Muscle layer of colon (tissue), 2 donors: ENCODE measurements around the gene ANKS1B.

Source experiments
- H3K27ac ChIP-seq: one replicate; pipeline ENCODE4 v1.7.0; 2013; ENCODE audit warnings: low read depth, mild to moderate bottlenecking, low read length, moderate library complexity
- H3K27me3 ChIP-seq, 2 donors: one replicate each; pipeline ENCODE4 v1.7.0; 2013; ENCODE audit warnings: low read length in 2 of 2, mild to moderate bottlenecking in 2 of 2; ENCODE audit not compliant: insufficient read depth in 2 of 2, control insufficient read depth in 1 of 2
- H3K36me3 ChIP-seq: one replicate; pipeline ENCODE4 v1.7.0; 2013; ENCODE audit warnings: mild to moderate bottlenecking, low read length; ENCODE audit not compliant: insufficient read depth
- H3K4me1 ChIP-seq: one replicate; pipeline ENCODE4 v1.7.0; 2013; ENCODE audit warnings: mild to moderate bottlenecking, low read length; ENCODE audit not compliant: insufficient read depth
- H3K4me3 ChIP-seq, 2 donors: one replicate each; pipeline ENCODE4 v1.7.0; 2013; ENCODE audit warnings: low read length in 2 of 2, low read depth in 1 of 2, mild to moderate bottlenecking in 1 of 2, moderate library complexity in 1 of 2
- H3K9ac ChIP-seq: one replicate; pipeline ENCODE4 v1.7.0; 2013; ENCODE audit warnings: low read length
- H3K9me3 ChIP-seq: one replicate; pipeline ENCODE4 v1.7.0; 2013; ENCODE audit warnings: mild to moderate bottlenecking, low read length
- donor health status: abdominal sarcoma.
- donor health status: Adenocarcinoma of cecum.

ANKS1B gene

DNA sequence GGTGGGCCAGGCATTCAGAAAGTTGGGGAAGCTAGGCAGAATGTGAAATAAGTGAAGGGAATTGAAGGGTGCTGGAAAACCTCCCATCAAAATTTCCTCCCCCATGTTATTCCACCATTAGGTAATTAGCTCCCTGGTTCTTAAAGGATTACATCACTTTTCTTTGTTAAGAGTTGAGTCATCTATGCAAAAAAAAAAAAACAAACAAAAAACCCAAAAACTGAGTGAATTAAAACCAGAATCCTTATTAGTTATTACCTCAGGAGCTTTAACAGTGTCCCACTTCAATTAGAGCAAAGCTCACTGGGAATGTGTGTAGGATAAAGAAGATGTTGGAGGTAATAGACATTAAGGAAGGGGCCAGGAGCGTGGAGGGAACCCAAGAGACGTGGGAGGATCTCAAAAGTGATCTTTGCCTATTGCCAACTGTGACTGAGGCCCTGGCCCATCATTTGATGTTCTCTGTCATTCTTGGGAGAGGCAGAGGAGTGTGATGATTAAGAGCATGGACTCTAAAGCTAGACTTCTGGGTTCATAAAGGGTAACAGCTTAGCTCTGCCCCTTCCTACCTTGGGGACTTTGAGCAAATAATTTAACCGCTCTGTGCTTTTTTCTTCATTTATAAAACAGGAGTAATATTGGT is 975.0 kb downstream of the ANKS1B start:
- Histone ChIP-seq H3K27me3 (no peaks in the 10 kb centered on the region), H3K4me3 (no peak overlapping the region), H3K4me1 (no peaks in the 10 kb centered on the region), H3K9ac (no peak overlapping the region), H3K9me3 (no peaks in the 10 kb centered on the region), H3K36me3 (no peaks in the 10 kb centered on the region), H3K27ac (no peak overlapping the region)

GRCh38 chr12:99005601-99006000 is 979.1 kb downstream of the ANKS1B start:
- no peak overlapping the region for H3K4me3 ChIP-seq
- no peaks in the 10 kb centered on the region for H3K36me3 ChIP-seq
- H3K27ac ChIP-seq: no peak overlapping the region

DNA sequence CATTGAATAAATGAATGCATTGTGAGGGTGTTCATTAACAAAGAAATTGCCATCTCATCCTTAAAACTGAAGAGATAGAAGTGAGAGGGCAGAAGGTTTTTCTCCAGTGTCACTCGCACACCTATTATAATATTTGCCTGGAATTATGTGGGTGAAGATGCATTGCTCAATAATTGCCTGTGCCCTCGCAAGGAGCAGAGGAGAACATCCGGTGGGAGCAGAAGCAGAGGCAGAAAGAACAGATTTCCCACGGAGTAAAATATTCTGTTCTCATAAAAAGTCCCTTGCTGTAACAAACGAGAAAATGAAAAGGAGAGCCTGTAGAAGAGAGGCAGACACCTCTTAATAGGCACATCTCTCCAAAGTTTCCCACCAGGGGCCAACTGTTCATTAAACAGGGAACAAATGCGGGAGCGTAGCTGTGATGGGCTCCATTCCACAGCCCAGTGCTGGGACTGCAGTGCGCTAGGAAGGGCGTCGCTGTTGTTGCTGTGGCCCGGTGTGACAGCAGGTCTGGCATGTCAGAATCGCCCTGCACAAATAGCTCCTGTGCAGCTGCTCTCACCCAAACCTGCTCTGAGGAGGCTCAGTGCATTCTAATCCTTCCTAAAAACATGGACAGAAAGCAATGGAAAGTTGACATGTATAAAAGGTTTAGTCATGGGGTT is 979.8 kb downstream of the ANKS1B start:
- Histone ChIP-seq H3K4me3 (no peak overlapping the region), H3K4me1 (no peaks in the 10 kb centered on the region), H3K27ac (no peak overlapping the region), H3K27me3 (no peaks in the 10 kb centered on the region), H3K9me3 (no peaks in the 10 kb centered on the region), H3K36me3 (no peaks in the 10 kb centered on the region), H3K9ac (no peak overlapping the region)

More at GRCh38 chr12:99005601-99006000, 979.1 kb downstream of the ANKS1B start:
- Histone ChIP-seq H3K4me1 (no peaks in the 10 kb centered on the region), H3K9ac (no peak overlapping the region), H3K27me3 (no peaks in the 10 kb centered on the region), H3K9me3 (no peaks in the 10 kb centered on the region)

GRCh38 chr12:99002731-99003130 is 982.0 kb downstream of the ANKS1B start:
- H3K9me3 ChIP-seq: no peaks in the 10 kb centered on the region

GRCh38 chr12:99002156-99002555 is 982.6 kb downstream of the ANKS1B start:
- Histone ChIP-seq H3K36me3 (no peaks in the 10 kb centered on the region), H3K4me1 (no peaks in the 10 kb centered on the region), H3K27ac (no peak overlapping the region), H3K4me3 (no peak overlapping the region), H3K9ac (no peak overlapping the region), H3K9me3 (no peaks in the 10 kb centered on the region), H3K27me3 (no peaks in the 10 kb centered on the region)

More at GRCh38 chr12:99002731-99003130, 982.0 kb downstream of the ANKS1B start:
- no peak overlapping the region for H3K4me3 ChIP-seq
- H3K4me1 ChIP-seq: no peaks in the 10 kb centered on the region
- H3K9ac ChIP-seq: no peak overlapping the region
- no peaks in the 10 kb centered on the region for H3K36me3 ChIP-seq
- no peaks in the 10 kb centered on the region for H3K27me3 ChIP-seq
- H3K27ac ChIP-seq: no peak overlapping the region

DNA sequence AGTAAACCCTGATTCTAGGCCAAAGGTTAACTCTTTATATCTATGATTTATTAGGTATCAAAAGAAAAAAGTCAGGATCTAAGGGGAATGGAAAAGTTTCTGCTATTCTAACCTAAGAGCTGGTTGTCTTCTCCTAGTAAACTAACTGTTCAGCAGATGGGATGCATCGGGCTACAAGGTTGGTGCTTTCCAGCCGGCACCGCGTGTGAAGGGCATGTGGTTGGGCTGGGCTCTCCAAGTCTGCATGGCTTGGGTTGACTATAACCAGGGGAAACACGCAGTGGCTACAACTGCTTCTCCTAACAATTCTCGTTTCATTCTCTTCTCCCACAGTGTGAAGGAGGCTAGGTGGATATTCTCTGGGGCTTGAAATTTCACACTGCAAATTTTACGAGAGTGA is 985.2 kb downstream of the ANKS1B start:
- Histone ChIP-seq H3K27ac (no peak overlapping the region), H3K27me3 (no peaks in the 10 kb centered on the region), H3K4me1 (no peaks in the 10 kb centered on the region), H3K9ac (no peak overlapping the region), H3K36me3 (no peaks in the 10 kb centered on the region), H3K9me3 (no peaks in the 10 kb centered on the region), H3K4me3 (no peak overlapping the region)

GRCh38 chr12:98998697-98999299 is 985.9 kb downstream of the ANKS1B start:
- Histone ChIP-seq H3K9me3 (no peaks in the 10 kb centered on the region), H3K27me3 (no peaks in the 10 kb centered on the region), H3K4me1 (no peaks in the 10 kb centered on the region), H3K9ac (no peak overlapping the region), H3K4me3 (no peak overlapping the region), H3K36me3 (no peaks in the 10 kb centered on the region), H3K27ac (no peak overlapping the region)

DNA sequence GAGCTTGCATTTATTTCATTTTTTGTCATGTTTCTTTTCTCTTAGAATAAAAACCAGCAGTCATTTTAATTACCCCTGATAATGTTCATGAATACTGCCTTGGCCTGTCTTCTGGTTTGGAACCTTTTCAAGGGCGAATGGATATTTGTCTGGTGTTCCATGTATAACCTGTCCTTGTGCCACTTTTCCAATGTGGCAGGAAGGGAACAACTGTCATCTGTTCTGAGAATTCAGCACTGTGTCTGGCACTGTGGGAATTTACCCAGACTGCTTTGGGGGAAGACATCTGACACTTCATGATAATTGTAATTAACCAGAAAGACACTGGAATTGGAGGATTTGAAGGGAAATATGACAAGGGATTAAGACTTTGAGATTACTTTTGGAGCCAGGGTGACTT is 986.8 kb downstream of the ANKS1B start:
- Histone ChIP-seq H3K9me3 (no peaks in the 10 kb centered on the region), H3K27ac (no peak overlapping the region), H3K4me3 (no peak overlapping the region), H3K27me3 (no peaks in the 10 kb centered on the region), H3K9ac (no peak overlapping the region), H3K36me3 (no peaks in the 10 kb centered on the region), H3K4me1 (no peaks in the 10 kb centered on the region)

DNA sequence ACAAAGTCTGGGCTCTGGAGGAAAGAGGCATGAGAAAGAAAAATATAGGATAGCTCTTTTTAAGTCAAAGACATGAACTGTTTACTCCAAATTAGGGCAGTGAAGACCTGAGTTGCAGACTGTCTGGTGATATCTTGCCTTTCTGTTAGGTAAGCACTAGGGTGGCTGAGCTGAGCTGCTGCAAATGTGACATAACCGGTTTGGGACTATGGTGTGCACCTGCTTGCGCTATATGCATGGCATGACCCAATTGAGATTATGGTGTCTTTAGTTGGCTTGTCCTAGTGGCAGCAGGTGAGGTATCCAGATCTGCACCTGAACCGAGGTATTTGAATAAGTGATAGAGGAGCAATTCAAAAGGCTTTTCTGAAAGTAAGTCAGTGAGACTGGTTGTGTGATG is 994.1 kb downstream of the ANKS1B start:
- Histone ChIP-seq H3K9ac (no peak overlapping the region), H3K36me3 (no peaks in the 10 kb centered on the region), H3K9me3 (no peaks in the 10 kb centered on the region), H3K4me1 (no peaks in the 10 kb centered on the region), H3K27ac (no peak overlapping the region), H3K4me3 (no peak overlapping the region), H3K27me3 (no peaks in the 10 kb centered on the region)

DNA sequence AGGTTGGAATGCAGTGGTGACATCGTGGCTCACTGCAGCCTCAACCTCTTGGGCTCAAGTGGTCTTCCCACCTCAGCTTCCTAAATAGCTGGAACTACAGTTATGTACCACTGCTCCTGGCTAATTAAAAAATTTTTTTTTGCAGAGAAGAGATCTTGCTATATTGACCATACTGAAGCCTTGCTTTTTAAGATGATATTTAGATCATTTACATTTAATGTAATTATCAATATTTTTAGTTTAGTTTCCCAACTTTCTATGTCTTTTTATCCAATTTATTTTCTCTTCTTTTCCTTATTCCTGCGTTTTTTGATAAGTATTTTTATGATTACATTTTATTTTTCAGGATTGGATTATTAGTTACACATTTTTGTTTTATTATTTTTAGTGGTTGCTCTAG is 999.6 kb downstream of the ANKS1B start:
- no peak overlapping the region for H3K9ac ChIP-seq
- H3K27me3 ChIP-seq: no peaks in the 10 kb centered on the region
- H3K4me3 ChIP-seq: no peak overlapping the region
- no peak overlapping the region for H3K27ac ChIP-seq
- H3K4me1 ChIP-seq: no peaks in the 10 kb centered on the region
- no peaks in the 10 kb centered on the region for H3K36me3 ChIP-seq
- no peaks in the 10 kb centered on the region for H3K9me3 ChIP-seq

- Histone ChIP-seq H3K36me3 (no peaks in the 10 kb centered on the region), H3K4me3 (no peak overlapping the region), H3K9me3 (no peaks in the 10 kb centered on the region), H3K4me1 (no peaks in the 10 kb centered on the region), H3K27me3 (no peaks in the 10 kb centered on the region), H3K9ac (no peak overlapping the region), H3K27ac (no peak overlapping the region)
These were observed 1001.1 kb downstream of the ANKS1B start for GRCh38 chr12:98983647-98984046.

DNA sequence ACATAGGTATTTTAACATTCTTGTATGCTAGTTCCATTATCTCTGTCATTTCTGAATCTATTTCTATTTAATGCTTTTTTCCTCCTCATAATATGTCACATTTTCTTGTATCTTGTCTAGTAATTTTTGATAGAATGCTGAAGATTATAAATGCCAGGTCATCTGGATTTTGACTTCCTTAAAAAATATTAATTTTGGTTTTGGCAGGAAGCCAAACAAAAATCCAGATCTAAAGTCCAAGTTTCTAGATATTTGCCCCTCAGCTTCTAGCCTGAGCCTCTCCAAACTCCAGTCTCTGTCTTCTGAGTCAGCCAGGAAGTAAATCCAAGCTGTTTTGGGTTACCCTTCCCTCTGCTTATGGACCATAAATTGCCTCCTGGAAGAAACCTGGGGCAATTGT is 1004.2 kb downstream of the ANKS1B start:
- Histone ChIP-seq H3K9ac (no peak overlapping the region), H3K27me3 (no peaks in the 10 kb centered on the region), H3K4me3 (no peak overlapping the region), H3K9me3 (no peaks in the 10 kb centered on the region), H3K4me1 (no peaks in the 10 kb centered on the region), H3K36me3 (no peaks in the 10 kb centered on the region), H3K27ac (no peak overlapping the region)
